ENCODE data around the gene CD200R1.

- TF ChIP-seq, protein P1, sequence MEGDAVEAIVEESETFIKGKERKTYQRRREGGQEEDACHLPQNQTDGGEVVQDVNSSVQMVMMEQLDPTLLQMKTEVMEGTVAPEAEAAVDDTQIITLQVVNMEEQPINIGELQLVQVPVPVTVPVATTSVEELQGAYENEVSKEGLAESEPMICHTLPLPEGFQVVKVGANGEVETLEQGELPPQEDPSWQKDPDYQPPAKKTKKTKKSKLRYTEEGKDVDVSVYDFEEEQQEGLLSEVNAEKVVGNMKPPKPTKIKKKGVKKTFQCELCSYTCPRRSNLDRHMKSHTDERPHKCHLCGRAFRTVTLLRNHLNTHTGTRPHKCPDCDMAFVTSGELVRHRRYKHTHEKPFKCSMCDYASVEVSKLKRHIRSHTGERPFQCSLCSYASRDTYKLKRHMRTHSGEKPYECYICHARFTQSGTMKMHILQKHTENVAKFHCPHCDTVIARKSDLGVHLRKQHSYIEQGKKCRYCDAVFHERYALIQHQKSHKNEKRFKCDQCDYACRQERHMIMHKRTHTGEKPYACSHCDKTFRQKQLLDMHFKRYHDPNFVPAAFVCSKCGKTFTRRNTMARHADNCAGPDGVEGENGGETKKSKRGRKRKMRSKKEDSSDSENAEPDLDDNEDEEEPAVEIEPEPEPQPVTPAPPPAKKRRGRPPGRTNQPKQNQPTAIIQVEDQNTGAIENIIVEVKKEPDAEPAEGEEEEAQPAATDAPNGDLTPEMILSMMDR (conservative IDR thresholded peaks at IDR 0.05; ENCODE audit: low read depth, low read length), result no peak
- no peak for TF ChIP-seq MAZ (IDR thresholded peaks at IDR 0.05; ENCODE audit: borderline replicate concordance, low read depth, low read length)
- TF ChIP-seq FOS (IDR thresholded peaks at IDR 0.05; ENCODE audit: low read depth, low read length), result no peak
- TF ChIP-seq BHLHE40 (IDR thresholded peaks at IDR 0.05; ENCODE audit: low read depth, low read length), result no peak
- TF ChIP-seq USF2 (IDR thresholded peaks at IDR 0.05; ENCODE audit: low read depth, low read length), result no peak
- TF ChIP-seq MAFK (IDR thresholded peaks at IDR 0.05; ENCODE audit: low read depth, low read length), result no peak
- TF ChIP-seq RCOR1 (IDR thresholded peaks at IDR 0.05; ENCODE audit: insufficient replicate concordance, low read length), result no peak
Observed at GRCh38 chr3:112974178-112974517, 755 bp downstream of the CD200R1 start.
